ENCODE measurements around the gene TNFRSF8. TPM values are rescaled to one million over a fixed set of nuclear protein-coding genes. Genes with fewer than 3 reads are reported as not detected.
"Not testable (repeated sequence)": the region's sequence is repeated elsewhere in the genome, so short reads cannot be mapped to it uniquely, and the experiment has no call there.

TNFRSF8 gene
- total and polyA plus RNA-seq, 2 donors: 0.94 to 3.3 TPM

DNA sequence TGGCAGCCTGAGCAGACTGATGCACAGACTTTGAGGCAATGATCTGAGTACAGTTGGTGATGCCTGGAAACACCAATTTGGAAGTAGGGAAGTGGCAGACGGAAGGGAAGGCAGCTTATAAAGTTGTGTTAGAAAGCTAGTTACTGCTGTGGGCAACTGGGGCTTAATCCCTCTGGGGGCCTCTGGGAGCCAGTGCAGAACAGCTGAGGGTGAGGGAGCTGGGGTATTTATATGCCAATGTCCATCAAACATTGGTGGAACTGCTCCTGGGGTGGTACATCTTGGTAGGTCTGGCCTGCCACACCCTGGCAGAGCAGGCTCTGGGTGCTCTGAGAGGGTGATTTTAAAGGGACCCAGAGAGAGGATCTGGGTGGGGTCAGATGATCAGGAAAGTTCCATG is 28.1 kb downstream of the TNFRSF8 start:
- DNase-seq (ENCODE audit: low read depth in 6 of 9, low spot score in 9 of 9): no peak
- no peak overlapping the region for H3K4me3 ChIP-seq (ENCODE audit: low read length in 2 of 2)
- WGBS: 96% methylated on average over 1 of the region's 1 CpG

DNA sequence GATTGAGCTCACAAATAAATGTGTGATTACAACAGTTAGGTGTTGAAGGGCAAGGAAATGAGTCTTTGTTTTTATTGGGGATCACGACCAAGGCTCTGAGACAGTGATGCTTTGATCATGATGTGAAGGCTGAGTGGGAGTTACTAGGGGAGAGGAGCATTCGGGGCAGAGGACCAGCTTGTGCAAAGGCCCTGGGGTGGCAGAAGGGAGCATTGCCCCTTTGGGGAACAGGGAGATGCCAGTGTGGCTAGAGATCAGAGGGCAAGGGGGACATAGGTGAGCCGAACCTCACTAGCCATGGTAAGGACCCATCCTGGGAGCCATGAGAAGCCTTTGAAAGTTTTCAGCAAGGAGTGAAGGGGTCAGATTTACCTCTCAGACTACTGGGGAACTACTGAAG is 31.1 kb downstream of the TNFRSF8 start:
- H3K4me1 ChIP-seq (ENCODE audit: control insufficient read depth in 2 of 2, insufficient read depth in 2 of 2, low read length in 2 of 2): peaks cover 3 to 5% of the 10 kb centered on the region in 2 donors

More for the DNA sequence above, 28.1 kb downstream of the TNFRSF8 start:
- Histone ChIP-seq H3K9me3 (ENCODE audit: control insufficient read depth in 2 of 2, insufficient read depth in 1 of 2, low read length in 1 of 2) (no peaks in the 10 kb centered on the region), H3K27ac (ENCODE audit: low read depth in 1 of 2, low read length in 1 of 2) (no peak overlapping the region), H3K27me3 (ENCODE audit: control insufficient read depth in 2 of 2, insufficient read depth in 1 of 2, low read length in 1 of 2) (no peaks in the 10 kb centered on the region), H3K36me3 (ENCODE audit: control insufficient read depth in 2 of 2, insufficient read depth in 2 of 2, low read length in 1 of 2) (no peaks in the 10 kb centered on the region), H3K4me1 (ENCODE audit: control insufficient read depth in 2 of 2, insufficient read depth in 2 of 2, low read length in 2 of 2) (peaks cover 19 to 23% of the 10 kb centered on the region in 2 donors)

GRCh38 chr1:12095452-12096263 is 32.6 kb downstream of the TNFRSF8 start:
- Histone ChIP-seq H3K27ac (ENCODE audit: low read depth in 1 of 2, low read length in 1 of 2) (no peak overlapping the region), H3K4me3 (ENCODE audit: low read length in 2 of 2) (no peak overlapping the region), H3K9me3 (ENCODE audit: control insufficient read depth in 2 of 2, insufficient read depth in 1 of 2, low read length in 1 of 2) (no peaks in the 10 kb centered on the region), H3K36me3 (ENCODE audit: control insufficient read depth in 2 of 2, insufficient read depth in 2 of 2, low read length in 1 of 2) (no peaks in the 10 kb centered on the region), H3K4me1 (ENCODE audit: control insufficient read depth in 2 of 2, insufficient read depth in 2 of 2, low read length in 2 of 2) (no peaks in the 10 kb centered on the region), H3K27me3 (ENCODE audit: control insufficient read depth in 2 of 2, insufficient read depth in 1 of 2, low read length in 1 of 2) (no peaks in the 10 kb centered on the region)
- WGBS: 97% methylated on average over 10 of the region's 10 CpGs
- no peak for DNase-seq (ENCODE audit: low read depth in 6 of 9, low spot score in 9 of 9)

More for the DNA sequence above, 31.1 kb downstream of the TNFRSF8 start:
- DNase-seq (ENCODE audit: low read depth in 6 of 9, low spot score in 9 of 9): no peak
- Histone ChIP-seq H3K36me3 (ENCODE audit: control insufficient read depth in 2 of 2, insufficient read depth in 2 of 2, low read length in 1 of 2) (no peaks in the 10 kb centered on the region), H3K9me3 (ENCODE audit: control insufficient read depth in 2 of 2, insufficient read depth in 1 of 2, low read length in 1 of 2) (no peaks in the 10 kb centered on the region), H3K4me3 (ENCODE audit: low read length in 2 of 2) (no peak overlapping the region), H3K27ac (ENCODE audit: low read depth in 1 of 2, low read length in 1 of 2) (no peak overlapping the region), H3K27me3 (ENCODE audit: control insufficient read depth in 2 of 2, insufficient read depth in 1 of 2, low read length in 1 of 2) (no peaks in the 10 kb centered on the region)
- 97% methylated on average over 3 of the region's 3 CpGs for WGBS

DNA sequence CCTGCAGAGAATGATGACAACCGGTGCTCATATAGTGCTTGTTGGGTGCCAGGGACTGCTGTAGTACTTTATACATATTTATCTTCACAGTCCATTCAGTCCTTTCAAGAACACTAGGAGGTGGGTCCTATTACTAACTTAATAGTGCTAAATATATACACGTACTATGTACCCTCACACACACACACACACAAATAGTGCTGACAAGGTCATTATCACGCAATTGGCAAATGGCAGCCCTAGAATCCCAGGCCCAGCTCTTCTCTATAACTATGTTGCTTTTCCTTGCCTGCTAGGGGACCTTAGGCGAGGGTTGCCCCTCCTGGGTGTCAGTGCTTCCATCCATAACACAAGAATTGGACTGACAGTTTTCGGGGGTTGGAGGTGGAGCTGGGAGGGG is 33.5 kb downstream of the TNFRSF8 start:
- H3K36me3 ChIP-seq (ENCODE audit: control insufficient read depth in 2 of 2, insufficient read depth in 2 of 2, low read length in 1 of 2): no peaks in the 10 kb centered on the region
- no peaks in the 10 kb centered on the region for H3K4me1 ChIP-seq (ENCODE audit: control insufficient read depth in 2 of 2, insufficient read depth in 2 of 2, low read length in 2 of 2)
- DNase-seq (ENCODE audit: low read depth in 6 of 9, low spot score in 9 of 9): no peak
- H3K27me3 ChIP-seq (ENCODE audit: control insufficient read depth in 2 of 2, insufficient read depth in 1 of 2, low read length in 1 of 2): no peaks in the 10 kb centered on the region
- no peak overlapping the region for H3K27ac ChIP-seq (ENCODE audit: low read depth in 1 of 2, low read length in 1 of 2)
- no peaks in the 10 kb centered on the region for H3K9me3 ChIP-seq (ENCODE audit: control insufficient read depth in 2 of 2, insufficient read depth in 1 of 2, low read length in 1 of 2)
- WGBS: 99% methylated on average over 5 of the region's 5 CpGs
- no peak overlapping the region for H3K4me3 ChIP-seq (ENCODE audit: low read length in 2 of 2)

- no peak for DNase-seq (ENCODE audit: low read depth in 6 of 9, low spot score in 9 of 9)
- Histone ChIP-seq H3K27me3 (ENCODE audit: control insufficient read depth in 2 of 2, insufficient read depth in 1 of 2, low read length in 1 of 2) (no peaks in the 10 kb centered on the region), H3K36me3 (ENCODE audit: control insufficient read depth in 2 of 2, insufficient read depth in 2 of 2, low read length in 1 of 2) (no peaks in the 10 kb centered on the region), H3K9me3 (ENCODE audit: control insufficient read depth in 2 of 2, insufficient read depth in 1 of 2, low read length in 1 of 2) (no peaks in the 10 kb centered on the region), H3K27ac (ENCODE audit: low read depth in 1 of 2, low read length in 1 of 2) (no peak overlapping the region), H3K4me3 (ENCODE audit: low read length in 2 of 2) (no peak overlapping the region), H3K4me1 (ENCODE audit: control insufficient read depth in 2 of 2, insufficient read depth in 2 of 2, low read length in 2 of 2) (no peaks in the 10 kb centered on the region)
Observed at GRCh38 chr1:12097321-12097720, 34.2 kb downstream of the TNFRSF8 start.

DNA sequence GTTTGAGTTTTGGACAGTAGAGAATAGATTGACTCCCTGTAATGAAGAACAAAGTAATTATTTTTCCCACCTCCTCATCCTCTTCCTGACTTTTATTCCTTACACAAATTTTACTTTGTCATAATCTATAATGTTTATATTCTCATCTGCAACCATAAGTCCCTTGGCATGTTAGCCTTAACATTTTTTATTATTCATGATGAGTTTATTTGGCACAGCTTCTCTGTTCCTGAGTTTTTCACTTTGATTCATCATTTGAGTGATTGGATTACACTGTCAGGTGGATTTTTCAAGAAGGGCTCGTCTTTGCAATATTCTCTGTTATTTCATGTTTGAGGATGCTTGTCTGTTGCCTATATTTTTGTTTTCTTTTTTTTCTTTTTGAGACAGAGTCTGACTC is 35.7 kb downstream of the TNFRSF8 start:
- WGBS: 91% methylated on average over 1 of the region's 1 CpG
- no peak overlapping the region for H3K4me3 ChIP-seq (ENCODE audit: low read length in 2 of 2)

GRCh38 chr1:12099610-12100009 is 36.5 kb downstream of the TNFRSF8 start:
- no peaks in the 10 kb centered on the region for H3K36me3 ChIP-seq (ENCODE audit: control insufficient read depth in 2 of 2, insufficient read depth in 2 of 2, low read length in 1 of 2)
- WGBS: 98% methylated on average over 7 of the region's 7 CpGs
- no peaks in the 10 kb centered on the region for H3K9me3 ChIP-seq (ENCODE audit: control insufficient read depth in 2 of 2, insufficient read depth in 1 of 2, low read length in 1 of 2)
- no peaks in the 10 kb centered on the region for H3K27me3 ChIP-seq (ENCODE audit: control insufficient read depth in 2 of 2, insufficient read depth in 1 of 2, low read length in 1 of 2)
- no peak for DNase-seq (ENCODE audit: low read depth in 6 of 9, low spot score in 9 of 9)
- no peak overlapping the region for H3K4me3 ChIP-seq (ENCODE audit: low read length in 2 of 2)
- H3K27ac ChIP-seq (ENCODE audit: low read depth in 1 of 2, low read length in 1 of 2): no peak overlapping the region
- H3K4me1 ChIP-seq (ENCODE audit: control insufficient read depth in 2 of 2, insufficient read depth in 2 of 2, low read length in 2 of 2): no peaks in the 10 kb centered on the region

More for the DNA sequence above, 35.7 kb downstream of the TNFRSF8 start:
- Histone ChIP-seq H3K27me3 (ENCODE audit: control insufficient read depth in 2 of 2, insufficient read depth in 1 of 2, low read length in 1 of 2) (no peaks in the 10 kb centered on the region), H3K4me1 (ENCODE audit: control insufficient read depth in 2 of 2, insufficient read depth in 2 of 2, low read length in 2 of 2) (no peaks in the 10 kb centered on the region), H3K9me3 (ENCODE audit: control insufficient read depth in 2 of 2, insufficient read depth in 1 of 2, low read length in 1 of 2) (no peaks in the 10 kb centered on the region), H3K27ac (ENCODE audit: low read depth in 1 of 2, low read length in 1 of 2) (no peak overlapping the region), H3K36me3 (ENCODE audit: control insufficient read depth in 2 of 2, insufficient read depth in 2 of 2, low read length in 1 of 2) (no peaks in the 10 kb centered on the region)
- DNase-seq (ENCODE audit: low read depth in 6 of 9, low spot score in 9 of 9): no peak

GRCh38 chr1:12100071-12100470 is 37.0 kb downstream of the TNFRSF8 start:
- DNase-seq (ENCODE audit: low read depth in 6 of 9, low spot score in 9 of 9): no peak
- Histone ChIP-seq H3K9me3 (ENCODE audit: control insufficient read depth in 2 of 2, insufficient read depth in 1 of 2, low read length in 1 of 2) (no peaks in the 10 kb centered on the region), H3K27me3 (ENCODE audit: control insufficient read depth in 2 of 2, insufficient read depth in 1 of 2, low read length in 1 of 2) (no peaks in the 10 kb centered on the region), H3K36me3 (ENCODE audit: control insufficient read depth in 2 of 2, insufficient read depth in 2 of 2, low read length in 1 of 2) (no peaks in the 10 kb centered on the region), H3K4me3 (ENCODE audit: low read length in 2 of 2) (no peak overlapping the region), H3K27ac (ENCODE audit: low read depth in 1 of 2, low read length in 1 of 2) (no peak overlapping the region), H3K4me1 (ENCODE audit: control insufficient read depth in 2 of 2, insufficient read depth in 2 of 2, low read length in 2 of 2) (no peaks in the 10 kb centered on the region)
- 98% methylated on average over 6 of the region's 6 CpGs for WGBS

DNA sequence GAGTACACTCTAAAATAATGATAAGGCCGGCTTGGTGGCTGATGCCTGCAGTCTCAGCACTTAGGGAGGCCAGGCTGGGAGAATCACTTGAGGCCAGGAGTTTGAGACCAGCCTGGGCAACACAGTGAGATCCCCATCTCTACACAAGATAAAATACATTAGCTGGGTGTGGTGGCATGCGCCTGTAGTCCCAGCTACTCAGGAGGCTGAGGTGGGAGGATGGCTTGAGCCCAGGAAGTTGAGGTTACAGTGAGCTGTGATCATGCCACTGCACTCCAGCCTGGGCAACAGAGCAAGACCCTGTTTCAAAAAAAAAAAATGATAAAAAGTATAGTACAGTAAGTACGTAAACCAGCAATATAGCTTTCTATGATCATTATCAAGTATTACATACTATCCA is 38.0 kb downstream of the TNFRSF8 start:
- H3K9me3 ChIP-seq (ENCODE audit: control insufficient read depth in 2 of 2, insufficient read depth in 1 of 2, low read length in 1 of 2); H3K36me3 ChIP-seq (ENCODE audit: control insufficient read depth in 2 of 2, insufficient read depth in 2 of 2, low read length in 1 of 2); H3K27me3 ChIP-seq (ENCODE audit: control insufficient read depth in 2 of 2, insufficient read depth in 1 of 2, low read length in 1 of 2); H3K4me3 ChIP-seq (ENCODE audit: low read length in 2 of 2); DNase-seq (ENCODE audit: low read depth in 6 of 9, low spot score in 9 of 9); H3K4me1 ChIP-seq (ENCODE audit: control insufficient read depth in 2 of 2, insufficient read depth in 2 of 2, low read length in 2 of 2); H3K27ac ChIP-seq (ENCODE audit: low read depth in 1 of 2, low read length in 1 of 2): not testable (repeated sequence)
- WGBS: 96% methylated on average over 3 of the region's 3 CpGs

Data from thymus (tissue), 11 donors.